DMS114 treated with DMSO at 0.1 percent for 48 hours (cell line): ENCODE results near the gene TMEM38B.
A peak's percentile ranks its signal among the peaks of the same experiment; 100 is the strongest.
"Not testable (repeated sequence)": the region's sequence is repeated elsewhere in the genome, so short reads cannot be mapped to it uniquely, and the experiment has no call there.

Experiments
- DNase-seq: peaks from one replicate; lab custom pipeline; 2025; ENCODE audit not compliant: unreplicated experiment; lab: John Stamatoyannopoulos, UW

Gene TMEM38B

GRCh38 chr9:105681313-105681712, 13.0 kb upstream of the TMEM38B start:
- DNase-seq: no peak

GRCh38 chr9:105681724-105682123, 12.6 kb upstream of the TMEM38B start:
- DNase-seq: no peak

- DNase-seq: no peak
Observed at GRCh38 chr9:105683688-105684275, 10.6 kb upstream of the TMEM38B start.

- no peak for DNase-seq
Observed at GRCh38 chr9:105686936-105687335, 7.4 kb upstream of the TMEM38B start.

DNA sequence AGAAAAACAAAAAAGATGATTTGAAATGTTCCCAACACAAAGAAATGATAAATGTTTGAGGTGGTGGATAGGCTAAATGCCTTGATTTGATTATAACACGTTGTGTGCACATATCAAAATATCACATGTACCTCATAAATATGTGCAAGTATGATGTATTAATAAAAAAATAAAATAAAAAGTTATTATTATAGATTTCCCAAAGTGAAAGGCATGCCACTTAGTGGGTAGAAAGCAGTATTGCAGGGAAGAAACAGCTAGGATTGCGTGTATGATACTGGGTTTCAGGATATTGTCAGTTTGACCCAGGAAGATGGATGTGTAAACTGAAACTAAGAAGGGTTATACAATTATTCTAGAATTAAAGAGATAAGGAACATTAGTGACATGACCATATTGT, 3.6 kb upstream of the TMEM38B start:
- peak; percentile 2 for DNase-seq

- peak; percentile 30 for DNase-seq
Observed at GRCh38 chr9:105693435-105694189, 729 bp upstream of the TMEM38B start.

DNA sequence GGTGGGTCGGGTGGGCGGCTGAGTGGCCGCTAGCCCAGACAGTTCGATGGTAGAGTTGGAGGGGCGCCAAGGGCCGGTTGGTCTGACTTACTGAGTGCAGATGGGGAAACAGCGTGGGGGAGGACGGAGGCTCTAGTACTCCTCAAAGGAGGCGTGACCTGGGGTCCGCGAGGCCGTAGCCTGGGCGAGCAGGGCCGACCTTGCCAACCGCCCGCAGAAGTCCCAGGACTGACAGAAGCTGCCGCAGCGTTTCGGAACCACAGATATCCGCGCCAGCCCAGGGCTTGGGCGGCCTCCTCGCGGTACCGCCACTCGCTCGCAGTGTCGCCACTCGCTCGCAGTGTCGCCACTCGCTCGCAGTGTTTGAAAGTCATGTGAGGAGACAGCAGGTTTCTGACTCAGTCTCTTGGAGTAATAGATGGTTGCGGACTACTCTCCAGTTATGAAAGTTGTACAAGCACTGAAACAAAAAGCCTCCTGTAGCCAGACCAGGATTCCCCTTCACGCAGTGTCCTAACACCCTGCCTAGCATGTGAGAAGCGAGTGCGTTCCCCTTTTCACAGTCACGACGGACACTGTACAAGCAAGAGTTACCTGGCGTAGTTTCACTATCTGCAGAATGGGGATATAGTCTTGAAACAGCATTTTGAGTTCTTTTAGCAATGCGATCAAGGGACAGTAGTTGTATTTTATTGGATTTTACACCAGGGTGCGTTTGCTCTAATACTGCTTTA, 674 bp downstream of the TMEM38B start:
- DNase-seq: peak; percentile 23

GRCh38 chr9:105696219-105696793, 2.0 kb downstream of the TMEM38B start:
- DNase-seq: no peak

DNA sequence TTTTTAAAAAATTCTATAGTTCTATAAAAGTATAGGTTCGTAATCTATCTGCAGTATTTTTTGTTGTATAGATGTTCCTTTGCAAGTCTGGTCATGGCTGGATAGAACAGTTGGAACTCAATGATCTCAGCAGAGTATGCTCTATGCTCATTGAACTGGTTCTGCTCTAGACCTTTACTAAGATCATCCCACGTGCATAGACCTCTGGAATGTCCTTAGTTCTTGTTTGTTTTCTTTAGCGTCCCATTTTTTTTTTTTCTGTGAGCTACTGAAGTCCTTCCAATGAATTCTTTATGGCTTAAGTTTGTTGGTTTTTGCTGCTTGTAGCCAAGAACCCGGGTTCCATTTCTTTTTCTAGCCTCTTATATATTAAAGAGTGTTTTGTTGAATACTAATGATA, 3.5 kb downstream of the TMEM38B start:
- no peak for DNase-seq

- DNase-seq: no peak
Observed at GRCh38 chr9:105698348-105698870, 4.1 kb downstream of the TMEM38B start.

DNA sequence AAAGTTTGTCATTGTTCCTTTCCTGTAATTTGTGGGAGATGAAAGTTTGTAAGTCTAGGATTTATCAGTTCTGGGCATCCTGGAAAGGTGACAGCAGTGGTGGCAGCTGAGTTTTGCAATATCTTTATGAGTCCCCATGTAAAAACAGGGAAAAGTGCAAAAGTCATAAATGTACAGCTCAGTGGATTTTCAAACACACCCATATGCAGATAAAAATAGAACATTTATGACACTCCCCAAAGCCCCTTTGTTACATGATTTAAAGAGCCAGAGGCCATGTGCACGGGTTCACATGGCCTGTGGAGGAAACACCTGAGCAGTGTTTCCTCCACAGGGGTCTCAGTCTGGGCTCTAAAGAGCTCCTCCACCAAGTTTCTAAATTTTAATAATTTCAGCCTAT, 6.3 kb downstream of the TMEM38B start:
- no peak for DNase-seq

- no peak for DNase-seq
Observed at GRCh38 chr9:105701145-105701544, 6.8 kb downstream of the TMEM38B start.

- no peak for DNase-seq
Observed at GRCh38 chr9:105702207-105702606, 7.9 kb downstream of the TMEM38B start.

- DNase-seq: not testable (repeated sequence)
Observed at GRCh38 chr9:105703638-105704037, 9.3 kb downstream of the TMEM38B start.

- DNase-seq: no peak
Observed at GRCh38 chr9:105706156-105706555, 11.8 kb downstream of the TMEM38B start.

DNA sequence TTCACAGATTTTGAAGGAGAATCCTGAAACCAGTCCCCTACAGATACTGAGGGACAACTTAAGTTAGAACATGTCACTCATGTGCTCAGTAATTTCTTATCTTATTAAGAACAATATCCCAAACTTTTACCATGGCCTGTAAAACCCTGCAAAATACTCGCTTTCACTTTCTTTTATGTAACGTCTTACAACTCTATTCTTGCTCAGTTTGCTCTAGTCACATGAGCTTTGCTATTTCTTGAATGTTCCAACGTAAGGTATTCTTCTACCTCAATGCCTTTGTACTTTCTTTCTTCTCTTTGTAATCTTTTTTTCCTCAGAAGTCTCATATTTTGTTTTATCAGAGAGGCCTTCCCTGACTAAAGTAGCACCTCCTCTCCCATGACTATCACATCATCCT, 14.1 kb downstream of the TMEM38B start:
- DNase-seq: no peak

- DNase-seq: no peak
Observed at GRCh38 chr9:105710638-105711037, 16.3 kb downstream of the TMEM38B start.

DNA sequence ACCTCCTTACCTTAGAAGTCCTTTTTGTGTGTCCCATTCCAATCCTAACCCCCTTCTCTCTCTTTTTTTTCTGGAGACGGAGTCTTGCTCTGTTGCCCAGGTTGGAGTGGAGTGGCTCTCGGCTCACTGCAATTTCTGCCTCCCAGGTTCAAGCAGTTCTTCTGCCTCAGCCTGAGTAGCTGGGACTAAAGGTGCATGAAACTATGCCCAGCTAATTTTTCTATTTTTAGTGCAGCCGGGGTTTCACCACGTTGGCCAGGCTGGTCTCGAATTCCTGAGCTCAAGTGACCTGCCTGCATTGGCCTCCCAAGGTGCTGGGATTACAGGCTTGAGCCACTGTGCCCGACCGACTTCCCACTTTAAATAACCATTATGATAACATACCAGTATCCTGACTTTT, 17.5 kb downstream of the TMEM38B start:
- no peak for DNase-seq

GRCh38 chr9:105712297-105712696, 18.0 kb downstream of the TMEM38B start:
- DNase-seq: no peak

DNA sequence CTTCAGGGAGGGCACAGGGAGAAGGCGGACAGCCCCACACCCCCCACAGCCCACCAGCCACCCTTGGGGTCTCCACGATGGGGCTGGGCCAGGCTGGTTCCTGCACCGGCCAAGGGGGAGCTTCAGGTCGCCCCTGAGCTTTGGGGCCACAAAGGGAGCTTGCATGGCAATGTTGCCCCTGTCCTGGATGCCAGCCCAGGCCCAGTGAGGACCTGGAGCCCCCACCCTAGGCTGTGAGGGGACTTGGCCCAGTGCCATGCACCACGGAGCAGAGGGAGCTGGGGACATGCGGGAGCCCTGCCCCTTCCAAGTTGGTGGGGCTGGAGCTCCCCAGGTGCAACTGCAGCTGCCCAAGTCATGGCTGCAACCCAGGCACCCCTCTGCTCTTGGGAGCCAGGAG, 18.4 kb downstream of the TMEM38B start:
- DNase-seq: no peak

GRCh38 chr9:105713260-105714019, 19.1 kb downstream of the TMEM38B start:
- DNase-seq: no peak
